GM18951 (cell line): ENCODE measurements around the gene ADAM15.

Experiments
- POLR2A ChIP-seq: IDR thresholded peaks from 4 replicates; pipeline ENCODE4 v1.6.1; 2011; ENCODE audit warnings: mild to moderate bottlenecking; ENCODE audit not compliant: insufficient read length, insufficient read depth; ENCODE audit errors: extremely low read depth
- in situ Hi-C: fragments of 300-500 bp; cut with MboI; formaldehyde crosslinking; loops from one replicate; pipeline ENCODE4 v1.12.0; 2022; ENCODE audit warnings: low sequenced_read_pairs, mixed read lengths, inconsistent platforms; ENCODE audit not compliant: unreplicated experiment

ADAM15 gene

DNA sequence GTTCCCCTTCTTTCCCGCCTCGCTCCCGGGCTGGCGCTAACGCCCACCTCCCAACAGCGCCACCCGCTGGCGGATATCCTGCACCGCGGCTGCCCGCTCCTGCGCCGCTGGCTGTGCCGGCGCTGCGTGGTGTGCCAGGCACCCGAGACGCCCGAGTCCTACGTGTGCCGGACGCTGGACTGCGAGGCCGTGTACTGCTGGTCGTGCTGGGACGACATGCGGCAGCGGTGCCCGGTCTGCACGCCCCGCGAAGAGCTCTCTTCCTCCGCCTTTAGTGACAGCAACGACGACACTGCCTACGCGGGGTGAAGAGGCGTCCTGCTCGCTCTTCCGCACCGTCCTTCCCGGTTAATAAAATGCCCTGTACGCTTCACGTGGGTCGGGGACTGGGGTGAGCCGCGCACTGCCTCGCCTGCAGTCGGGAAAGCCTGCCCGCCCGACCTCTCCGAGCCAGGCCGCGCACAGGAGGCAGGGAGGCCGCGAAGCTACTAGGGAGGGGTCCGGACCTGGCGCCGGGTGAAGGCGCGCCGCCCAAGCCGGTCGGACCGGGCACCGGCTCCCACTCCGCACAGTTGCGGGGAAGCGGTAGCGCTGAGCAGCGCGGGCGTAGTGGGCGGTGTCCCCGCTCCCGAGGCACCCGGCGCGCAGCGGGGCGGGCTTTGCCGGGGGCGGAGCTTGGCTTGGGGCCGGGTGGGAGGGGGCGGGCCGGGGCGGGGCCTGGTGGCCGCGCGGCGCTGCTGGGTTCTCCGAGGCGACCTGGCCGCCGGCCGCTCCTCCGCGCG, at the start of gene ADAM15:
Gene ADAM15 (plus strand): TSS at position 757 of the 782 bp plus-strand sequence. CDS start 71 bp downstream, outside the sequence.
- TF ChIP-seq POLR2A: no peak

GRCh38 chr1:155001425-155001674, 49.8 kb upstream of the ADAM15 start:
- in situ Hi-C loops: no loop called here

More for the DNA sequence above, at the start of gene ADAM15:
- in situ Hi-C loops: no loop called here

DNA sequence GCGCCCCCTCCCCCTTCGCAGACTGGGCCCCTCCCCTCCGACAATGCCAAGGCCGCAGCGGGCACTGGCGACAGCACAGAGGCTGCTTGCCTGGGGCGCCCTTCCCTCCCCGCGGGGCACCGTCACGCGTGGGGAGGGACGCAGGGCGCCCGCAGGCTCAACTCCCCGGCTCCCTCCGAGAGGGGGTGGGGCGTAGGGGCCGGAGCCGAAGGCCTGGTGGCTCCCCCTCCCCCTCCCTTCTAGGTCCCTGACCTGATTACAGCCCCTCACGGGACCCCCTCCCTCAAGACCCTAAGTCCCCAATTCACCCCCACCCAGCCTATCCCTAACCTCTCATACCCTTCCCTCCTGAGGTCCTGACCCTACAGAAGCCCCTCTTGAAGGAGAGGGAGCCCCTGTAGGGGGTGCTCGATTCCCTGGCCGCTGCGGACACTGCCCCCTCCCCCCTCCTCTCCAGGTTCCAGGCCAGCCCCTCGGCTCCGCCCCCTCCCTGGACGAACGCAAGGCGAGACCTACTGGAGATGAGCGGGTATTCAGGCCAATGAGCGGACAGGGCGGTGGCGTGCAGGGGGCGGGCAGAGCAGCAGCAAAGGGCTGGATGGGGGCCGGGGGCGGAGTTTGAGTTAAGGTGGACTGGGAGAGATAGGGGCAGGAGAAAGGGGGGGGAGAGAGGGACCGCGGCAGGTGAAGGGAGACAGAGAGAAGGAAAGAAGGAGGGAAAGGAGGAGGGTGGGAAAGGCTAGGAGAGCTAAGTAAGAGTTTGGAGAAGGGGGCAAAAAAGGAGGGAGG, 49.2 kb upstream of the ADAM15 start:
- in situ Hi-C loops: no loop called here
- peak; percentile 1 for TF ChIP-seq POLR2A

More at GRCh38 chr1:155001425-155001674, 49.8 kb upstream of the ADAM15 start:
- no peak for TF ChIP-seq POLR2A

DNA sequence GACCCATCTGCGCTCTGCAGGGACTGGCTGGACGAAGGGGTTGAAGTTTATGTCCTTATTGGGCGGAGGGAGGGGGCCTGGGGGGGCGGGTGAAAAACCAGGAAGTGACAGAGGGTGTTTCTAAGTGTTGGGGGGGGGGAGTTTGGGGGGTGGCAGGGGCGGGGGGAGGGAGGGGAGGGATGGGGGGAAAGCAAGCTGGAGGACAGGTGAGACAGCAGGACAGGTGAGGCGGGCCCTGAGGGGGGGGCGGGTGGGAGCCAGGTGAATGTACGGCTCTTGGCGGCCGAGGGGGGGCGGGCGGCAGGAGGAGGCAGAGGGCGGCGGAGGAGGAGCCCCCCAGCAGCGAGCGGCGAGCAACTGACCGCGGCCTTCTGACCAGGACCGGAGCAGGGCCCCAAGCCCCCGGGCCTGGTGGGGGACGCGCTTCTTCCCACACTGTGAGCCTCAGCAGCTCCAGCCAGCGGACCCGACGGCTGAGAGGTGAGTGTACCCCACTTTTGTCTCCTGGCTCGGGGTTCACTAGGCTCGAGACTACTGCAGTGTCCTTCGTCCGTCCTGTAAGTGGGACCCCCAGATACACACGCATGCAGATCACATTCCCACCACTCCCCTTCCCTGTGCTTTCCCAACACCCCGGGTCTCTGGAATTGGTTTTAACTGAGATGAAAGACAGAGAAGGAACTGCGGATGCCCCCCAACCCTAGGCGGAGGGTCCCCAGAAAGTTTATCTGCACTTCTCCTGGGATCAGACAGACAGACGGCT, 48.5 kb upstream of the ADAM15 start, which contains the start of gene ZBTB7B:
Gene ZBTB7B (plus strand): TSS at position 339 of the 763 bp plus-strand sequence. CDS start 11,859 bp downstream, outside the sequence.
- no peak for TF ChIP-seq POLR2A
- in situ Hi-C loops: no loop called here

DNA sequence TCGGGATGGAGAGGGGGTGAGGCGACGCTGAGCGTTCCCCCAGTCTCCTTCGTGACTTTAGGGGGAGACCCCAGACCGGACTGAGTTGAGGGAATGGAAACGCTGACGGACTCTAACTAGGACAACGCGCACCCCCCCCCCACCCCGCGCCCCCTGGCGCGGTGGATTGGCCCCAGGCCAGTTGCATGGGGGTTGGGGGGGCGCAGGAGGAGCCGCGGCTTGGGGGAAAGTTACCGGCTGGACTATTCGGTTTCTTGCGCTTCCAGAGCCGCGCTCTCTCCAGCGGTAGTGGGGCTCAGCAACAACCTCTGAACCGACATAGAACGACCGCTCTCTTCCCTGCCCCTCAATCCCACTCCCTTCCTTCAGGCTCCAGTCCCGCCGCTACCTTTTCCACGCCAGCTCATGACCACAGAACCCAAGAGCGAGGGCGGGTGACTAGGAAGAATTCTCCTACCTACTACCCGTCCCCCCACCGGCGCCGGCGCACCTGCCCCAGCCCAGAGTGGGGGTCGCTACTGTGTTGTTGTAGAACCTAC, 47.8 kb upstream of the ADAM15 start:
- in situ Hi-C loops: no loop called here
- TF ChIP-seq POLR2A: peak; percentile 16

DNA sequence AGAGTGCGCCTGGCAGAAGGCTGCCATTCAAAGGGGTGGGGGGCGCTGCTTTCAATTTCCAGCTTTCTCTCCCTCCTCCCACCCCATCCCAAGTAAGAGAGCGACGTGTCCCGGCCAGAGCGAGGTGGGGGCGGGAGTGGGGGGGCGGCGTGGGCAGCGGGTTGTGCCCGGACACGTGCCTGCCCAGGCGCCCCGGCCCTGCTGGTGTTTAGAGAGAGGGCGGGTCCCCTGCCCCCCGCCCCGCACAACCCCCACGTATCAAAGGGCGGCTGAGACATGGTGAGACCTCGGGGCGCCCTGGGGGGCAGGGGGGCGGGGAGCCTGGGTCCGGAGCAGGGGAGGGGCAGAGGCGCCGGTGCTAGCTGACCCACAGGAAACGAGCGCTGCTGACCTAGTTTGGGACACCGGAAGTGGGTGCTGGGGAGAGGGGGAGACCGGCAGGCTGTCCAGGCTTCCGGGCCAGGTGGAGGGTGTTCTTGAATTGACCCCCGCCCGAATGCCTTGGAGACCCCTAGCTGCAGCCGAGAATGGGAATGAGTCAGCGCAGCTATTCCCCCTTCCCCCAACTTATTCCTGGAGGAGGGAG, 47.3 kb upstream of the ADAM15 start:
- in situ Hi-C loops: no loop called here
- TF ChIP-seq POLR2A: peak; percentile 20

DNA sequence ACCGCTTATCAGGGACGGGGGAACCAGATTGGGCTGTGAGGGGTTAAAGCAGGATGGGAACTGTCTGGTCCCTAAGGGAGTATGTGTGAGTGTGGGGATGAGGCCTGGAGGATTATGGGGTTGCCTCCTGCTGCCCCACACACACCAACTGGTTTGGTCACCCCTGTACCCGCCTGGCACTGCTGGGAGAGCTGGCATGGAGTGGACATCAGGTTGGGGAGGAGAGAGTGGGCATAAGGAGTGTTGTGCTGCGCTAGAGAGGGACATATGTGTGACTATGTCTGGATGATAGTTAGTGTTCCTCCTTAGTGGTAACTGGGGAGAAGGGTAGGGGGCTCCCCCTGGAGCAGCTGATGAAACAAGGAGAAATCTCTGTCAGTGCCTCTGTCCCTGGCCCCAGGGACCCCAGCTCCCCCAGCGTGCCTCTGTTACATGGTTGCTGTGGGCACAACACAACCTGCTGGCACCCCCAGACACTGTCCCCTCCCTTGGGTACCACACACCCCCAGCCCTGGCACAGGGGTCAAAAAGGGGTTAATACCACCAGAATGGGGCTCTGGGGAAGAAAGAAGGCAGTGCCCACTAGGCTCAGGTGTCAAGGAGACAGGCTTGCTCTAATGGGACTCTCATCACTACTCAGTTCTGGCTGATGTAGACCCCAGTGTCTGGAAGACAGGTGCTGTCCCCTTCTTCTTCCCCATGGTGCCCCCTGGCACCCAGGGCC, 46.6 kb upstream of the ADAM15 start:
- no peak for TF ChIP-seq POLR2A
- in situ Hi-C loops: no loop called here

DNA sequence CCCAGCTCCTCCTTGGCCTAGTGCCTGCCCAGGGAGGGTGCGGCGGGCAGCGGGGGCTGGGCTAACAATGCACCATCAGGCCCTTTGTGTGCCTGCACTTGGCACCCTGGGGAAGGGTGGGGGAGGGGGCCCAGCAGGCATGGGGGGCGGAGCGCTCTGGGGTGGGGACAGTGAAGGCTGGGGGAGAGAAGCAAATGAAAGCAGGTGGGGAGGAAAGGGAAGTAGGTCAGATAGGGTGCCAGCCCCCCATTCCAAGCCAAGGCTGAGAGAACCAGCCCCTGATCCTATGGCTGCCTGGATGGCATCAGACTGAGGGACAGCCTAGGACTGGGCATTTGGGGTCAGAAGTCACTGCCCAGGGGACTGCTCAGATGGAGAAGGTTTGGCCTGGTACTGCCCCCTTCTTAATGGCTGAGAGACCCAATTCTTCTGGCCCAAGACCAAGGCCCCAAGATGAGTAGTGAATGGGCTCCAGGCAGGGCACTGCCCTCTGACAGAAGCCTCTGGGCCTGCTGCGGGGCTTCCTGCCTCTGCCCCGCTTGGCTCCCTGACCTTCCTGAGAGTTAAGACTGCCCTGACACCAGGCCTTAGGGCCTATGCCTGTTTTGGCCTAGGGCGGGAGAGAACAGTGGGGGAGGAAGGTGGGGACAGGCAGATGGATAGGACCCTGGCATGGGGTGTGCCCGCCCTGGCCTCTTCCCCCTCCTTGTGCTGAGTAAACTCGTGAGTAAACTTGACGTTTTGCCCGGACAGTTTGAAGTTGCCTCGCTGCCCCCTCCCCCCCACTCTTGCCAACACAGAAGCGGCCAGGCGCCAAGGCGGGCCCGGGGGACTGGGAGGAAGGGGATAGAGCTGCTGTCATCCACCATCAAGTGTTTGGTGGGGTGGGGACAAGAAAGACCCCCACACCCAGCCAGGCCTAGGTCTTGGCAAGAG, 45.8 kb upstream of the ADAM15 start:
- in situ Hi-C loops: no loop called here
- TF ChIP-seq POLR2A: no peak

- in situ Hi-C loops: no loop called here
- TF ChIP-seq POLR2A: no peak
Measured at GRCh38 chr1:155006601-155007101, 44.5 kb upstream of the ADAM15 start.

GRCh38 chr1:155007251-155007828, 43.8 kb upstream of the ADAM15 start:
- in situ Hi-C loops: no loop called here
- TF ChIP-seq POLR2A: no peak
